ENCODE measurements around the gene CREB5.

CREB5 gene

GRCh38 chr7:28649811-28650210 is 237.5 kb downstream of the CREB5 start:
- TF ChIP-seq FOXM1 (IDR thresholded peaks at IDR 0.05; ENCODE audit: borderline replicate concordance, low read depth): no peak
- no peak for TF ChIP-seq CEBPB (IDR thresholded peaks at IDR 0.05)

- no peak for TF ChIP-seq CREB1 (IDR thresholded peaks at IDR 0.05; ENCODE audit: low read depth)
- no peak for TF ChIP-seq TAF1 (IDR thresholded peaks at IDR 0.05; ENCODE audit: low read depth)
- TF ChIP-seq MAX (IDR thresholded peaks at IDR 0.05): no peak
- no peak for TF ChIP-seq TEAD4 (IDR thresholded peaks at IDR 0.05)
- TF ChIP-seq NFIC (IDR thresholded peaks at IDR 0.05): no peak
- no peak for TF ChIP-seq FOXM1 (IDR thresholded peaks at IDR 0.05; ENCODE audit: borderline replicate concordance, low read depth)
- no peak for TF ChIP-seq CEBPB (IDR thresholded peaks at IDR 0.05)
- TF ChIP-seq ZBTB7A (IDR thresholded peaks at IDR 0.05; ENCODE audit: low read depth): no peak
- TF ChIP-seq EP300 (IDR thresholded peaks at IDR 0.05; ENCODE audit: borderline replicate concordance): no peak
- no peak for TF ChIP-seq RAD21 (IDR thresholded peaks at IDR 0.05; ENCODE audit: low read depth)
- TF ChIP-seq EGR1 (IDR thresholded peaks at IDR 0.05): no peak
- no peak for TF ChIP-seq USF1 (IDR thresholded peaks at IDR 0.05)
- no peak for TF ChIP-seq REST (IDR thresholded peaks at IDR 0.05; ENCODE audit: low read depth)
- TF ChIP-seq YY1 (IDR thresholded peaks at IDR 0.05; ENCODE audit: low read depth): no peak
- no peak for TF ChIP-seq TCF12 (IDR thresholded peaks at IDR 0.05; ENCODE audit: low read depth)
Observed at GRCh38 chr7:28654110-28654509, 241.8 kb downstream of the CREB5 start.

- no peak for TF ChIP-seq REST (IDR thresholded peaks at IDR 0.05; ENCODE audit: low read depth)
Observed at GRCh38 chr7:28656529-28656928, 244.2 kb downstream of the CREB5 start.

GRCh38 chr7:28658381-28658780 is 246.1 kb downstream of the CREB5 start:
- no peak for TF ChIP-seq TCF12 (IDR thresholded peaks at IDR 0.05; ENCODE audit: low read depth)

GRCh38 chr7:28660132-28660531 is 247.8 kb downstream of the CREB5 start:
- TF ChIP-seq EP300 (IDR thresholded peaks at IDR 0.05; ENCODE audit: borderline replicate concordance): no peak
- no peak for TF ChIP-seq FOXM1 (IDR thresholded peaks at IDR 0.05; ENCODE audit: borderline replicate concordance, low read depth)
- TF ChIP-seq TCF12 (IDR thresholded peaks at IDR 0.05; ENCODE audit: low read depth): no peak
- TF ChIP-seq MAX (IDR thresholded peaks at IDR 0.05): no peak
- TF ChIP-seq ZBTB7A (IDR thresholded peaks at IDR 0.05; ENCODE audit: low read depth): no peak
- TF ChIP-seq YY1 (IDR thresholded peaks at IDR 0.05; ENCODE audit: low read depth): no peak
- TF ChIP-seq TAF1 (IDR thresholded peaks at IDR 0.05; ENCODE audit: low read depth): no peak
- TF ChIP-seq TEAD4 (IDR thresholded peaks at IDR 0.05): no peak

- TF ChIP-seq EP300 (IDR thresholded peaks at IDR 0.05; ENCODE audit: borderline replicate concordance): no peak
- no peak for TF ChIP-seq EGR1 (IDR thresholded peaks at IDR 0.05)
- no peak for TF ChIP-seq REST (IDR thresholded peaks at IDR 0.05; ENCODE audit: low read depth)
- TF ChIP-seq YY1 (IDR thresholded peaks at IDR 0.05; ENCODE audit: low read depth): no peak
- no peak for TF ChIP-seq TCF12 (IDR thresholded peaks at IDR 0.05; ENCODE audit: low read depth)
- TF ChIP-seq TAF1 (IDR thresholded peaks at IDR 0.05; ENCODE audit: low read depth): no peak
- no peak for TF ChIP-seq CREB1 (IDR thresholded peaks at IDR 0.05; ENCODE audit: low read depth)
- TF ChIP-seq MAX (IDR thresholded peaks at IDR 0.05): no peak
- TF ChIP-seq USF1 (IDR thresholded peaks at IDR 0.05): no peak
- TF ChIP-seq TEAD4 (IDR thresholded peaks at IDR 0.05): no peak
- no peak for TF ChIP-seq RAD21 (IDR thresholded peaks at IDR 0.05; ENCODE audit: low read depth)
Observed at GRCh38 chr7:28661826-28662595, 249.7 kb downstream of the CREB5 start.
